ENCODE data around the gene FOXP1.

FOXP1 gene

GRCh38 chr3:71143493-71143892 is 440.0 kb downstream of the FOXP1 start:
- no peaks in the 10 kb centered on the region for H3F3A ChIP-seq (ENCODE audit: control insufficient read depth, insufficient read depth)
- no peak overlapping the region for H3K27ac ChIP-seq (ENCODE audit: low read depth, low read length)
- H3K9me3 ChIP-seq (ENCODE audit: control insufficient read depth, insufficient read depth, low read length) = no peaks in the 10 kb centered on the region
- no peak overlapping the region for H3K4me2 ChIP-seq (ENCODE audit: low read length)
- TF ChIP-seq CTCF (IDR thresholded peaks at IDR 0.05; ENCODE audit: low read depth, low read length, poor library complexity, severe bottlenecking) = no peak
- no peak for TF ChIP-seq EZH2phosphoT487 (IDR thresholded peaks at IDR 0.05; ENCODE audit: borderline replicate concordance, low read length)
- 0 out of 2 replicates have a peak, but pooled peaks cover 2% of the 10 kb centered on the region for H3K36me3 ChIP-seq (ENCODE audit: control insufficient read depth, low read length)
- H3K4me3 ChIP-seq (ENCODE audit: low read length) = no peak overlapping the region
- no peaks in the 10 kb centered on the region for H4K20me1 ChIP-seq (ENCODE audit: control insufficient read depth, insufficient read depth, low read depth, low read length)
- no peaks in the 10 kb centered on the region for H3K79me2 ChIP-seq (ENCODE audit: control insufficient read depth, low read length)
- no peaks in the 10 kb centered on the region for H3K9me2 ChIP-seq (replicated peaks; ENCODE audit: control insufficient read depth, low read length)
- no peaks in the 10 kb centered on the region for H3K27me3 ChIP-seq (ENCODE audit: control insufficient read depth, low read length)
- H3K4me1 ChIP-seq (ENCODE audit: control insufficient read depth, low read length) = 0 out of 2 replicates have a peak, but pooled peaks cover 6% of the 10 kb centered on the region

- Histone ChIP-seq H3K9me2 (replicated peaks; ENCODE audit: control insufficient read depth, low read length) (no peaks in the 10 kb centered on the region), H3F3A (ENCODE audit: control insufficient read depth, insufficient read depth) (no peaks in the 10 kb centered on the region), H3K9me3 (ENCODE audit: control insufficient read depth, insufficient read depth, low read length) (no peaks in the 10 kb centered on the region), H3K4me1 (ENCODE audit: control insufficient read depth, low read length) (0 out of 2 replicates have a peak, but pooled peaks cover 6% of the 10 kb centered on the region), H3K27me3 (ENCODE audit: control insufficient read depth, low read length) (no peaks in the 10 kb centered on the region), H3K36me3 (ENCODE audit: control insufficient read depth, low read length) (0 out of 2 replicates have a peak, but pooled peaks cover 2% of the 10 kb centered on the region), H3K27ac (ENCODE audit: low read depth, low read length) (no peak overlapping the region), H3K4me3 (ENCODE audit: low read length) (no peak overlapping the region), H3K4me2 (ENCODE audit: low read length) (no peak overlapping the region), H3K79me2 (ENCODE audit: control insufficient read depth, low read length) (no peaks in the 10 kb centered on the region), H4K20me1 (ENCODE audit: control insufficient read depth, insufficient read depth, low read depth, low read length) (no peaks in the 10 kb centered on the region)
- TF ChIP-seq CTCF (IDR thresholded peaks at IDR 0.05; ENCODE audit: low read depth, low read length, poor library complexity, severe bottlenecking) = no peak
- no peak for TF ChIP-seq EZH2phosphoT487 (IDR thresholded peaks at IDR 0.05; ENCODE audit: borderline replicate concordance, low read length)
Measured at GRCh38 chr3:71142441-71143161, 440.9 kb downstream of the FOXP1 start.

GRCh38 chr3:71140477-71140876 is 443.1 kb downstream of the FOXP1 start:
- H4K20me1 ChIP-seq (ENCODE audit: control insufficient read depth, insufficient read depth, low read depth, low read length) = no peaks in the 10 kb centered on the region
- 0 out of 2 replicates have a peak, but pooled peaks cover 6% of the 10 kb centered on the region for H3K4me1 ChIP-seq (ENCODE audit: control insufficient read depth, low read length)
- 0 out of 2 replicates have a peak, but pooled peaks cover 2% of the 10 kb centered on the region for H3K36me3 ChIP-seq (ENCODE audit: control insufficient read depth, low read length)
- H3K9me3 ChIP-seq (ENCODE audit: control insufficient read depth, insufficient read depth, low read length) = no peaks in the 10 kb centered on the region
- no peak overlapping the region for H3K4me2 ChIP-seq (ENCODE audit: low read length)
- no peaks in the 10 kb centered on the region for H3K79me2 ChIP-seq (ENCODE audit: control insufficient read depth, low read length)
- H3K9me2 ChIP-seq (replicated peaks; ENCODE audit: control insufficient read depth, low read length) = no peaks in the 10 kb centered on the region
- no peak overlapping the region for H3K27ac ChIP-seq (ENCODE audit: low read depth, low read length)
- TF ChIP-seq CTCF (IDR thresholded peaks at IDR 0.05; ENCODE audit: low read depth, low read length, poor library complexity, severe bottlenecking) = no peak
- TF ChIP-seq EZH2phosphoT487 (IDR thresholded peaks at IDR 0.05; ENCODE audit: borderline replicate concordance, low read length) = no peak
- no peaks in the 10 kb centered on the region for H3F3A ChIP-seq (ENCODE audit: control insufficient read depth, insufficient read depth)
- H3K27me3 ChIP-seq (ENCODE audit: control insufficient read depth, low read length) = no peaks in the 10 kb centered on the region
- no peak overlapping the region for H3K4me3 ChIP-seq (ENCODE audit: low read length)
